GM19238 (cell line): Measurements from ENCODE around the gene PCGF3.
"Not testable (repeated sequence)": the region's sequence is repeated elsewhere in the genome, so short reads cannot be mapped to it uniquely, and the experiment has no call there.

Experiments
- DNase-seq: peaks from one replicate; pipeline ENCODE4 v3.0.0; 2011; ENCODE audit warnings: low spot score; ENCODE audit not compliant: insufficient read length

Gene PCGF3

DNA sequence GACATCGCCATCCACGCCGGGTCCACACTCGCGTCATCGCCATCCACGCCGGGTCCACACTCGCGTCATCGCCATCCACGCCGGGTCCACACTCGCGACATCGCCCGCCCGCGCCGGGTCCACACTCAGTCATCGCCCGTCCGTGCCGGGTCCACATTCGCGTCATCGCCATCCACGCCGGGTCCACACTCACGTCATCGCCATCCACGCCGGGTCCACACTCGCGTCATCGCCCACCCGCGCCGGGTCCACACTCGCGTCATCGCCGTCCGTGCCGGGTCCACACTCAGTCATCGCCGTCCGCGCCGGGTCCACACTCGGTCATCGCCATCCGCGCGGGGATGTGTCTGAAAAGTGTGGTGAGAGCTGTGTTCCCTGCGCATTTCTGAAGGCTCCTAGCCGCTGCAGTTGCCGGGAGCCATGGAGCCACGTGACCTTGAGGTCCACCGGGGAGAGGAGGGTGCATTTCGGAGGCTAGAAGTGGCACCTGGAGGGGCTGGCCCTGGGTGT lies 17.3 kb downstream of the PCGF3 start:
- no peak for DNase-seq

- DNase-seq, result no peak
These were observed 18.3 kb downstream of the PCGF3 start for GRCh38 chr4:723751-724530.

DNA sequence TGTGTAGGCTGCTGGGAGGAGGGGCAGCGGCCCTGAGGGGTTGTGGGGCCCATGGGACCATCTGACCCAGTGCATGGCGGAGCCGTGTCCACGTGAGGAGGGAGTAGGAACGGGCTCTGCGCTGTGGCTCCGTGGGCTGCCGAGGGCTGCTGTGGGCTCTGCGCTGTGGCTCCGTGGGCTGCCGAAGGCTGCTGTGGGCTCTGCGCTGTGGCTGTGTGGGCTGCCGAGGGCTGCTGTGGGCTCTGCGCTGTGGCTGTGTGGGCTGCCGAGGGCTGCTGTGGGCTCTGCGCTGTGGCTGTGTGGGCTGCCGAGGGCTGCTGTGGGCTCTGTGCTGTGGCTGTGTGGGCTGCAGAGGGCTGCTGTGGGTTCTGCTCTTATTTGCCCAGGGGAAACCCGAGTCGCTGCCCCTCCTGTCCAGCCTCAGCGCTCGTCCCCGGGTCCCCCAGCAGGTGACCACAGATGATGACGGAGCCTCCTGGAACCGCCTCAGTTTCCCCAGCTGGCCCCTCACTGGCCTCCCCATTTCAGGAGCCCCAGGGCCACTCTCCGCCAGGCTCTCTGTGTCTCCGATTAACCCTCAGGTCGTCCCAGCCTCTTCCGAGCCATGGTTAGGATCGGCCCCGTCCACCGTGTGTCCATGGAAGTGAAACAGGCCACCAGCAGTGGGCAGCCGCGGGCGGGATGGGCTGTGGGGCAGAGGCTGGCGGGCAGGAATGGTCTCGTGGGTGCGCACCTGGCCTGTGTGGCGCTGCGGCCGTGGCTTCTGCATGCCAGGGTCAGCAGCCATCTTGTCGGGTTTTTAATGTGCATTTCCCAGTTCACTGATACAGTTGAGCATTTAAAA lies 20.0 kb downstream of the PCGF3 start:
- no peak for DNase-seq

GRCh38 chr4:726235-726787 lies 20.7 kb downstream of the PCGF3 start:
- no peak for DNase-seq

DNA sequence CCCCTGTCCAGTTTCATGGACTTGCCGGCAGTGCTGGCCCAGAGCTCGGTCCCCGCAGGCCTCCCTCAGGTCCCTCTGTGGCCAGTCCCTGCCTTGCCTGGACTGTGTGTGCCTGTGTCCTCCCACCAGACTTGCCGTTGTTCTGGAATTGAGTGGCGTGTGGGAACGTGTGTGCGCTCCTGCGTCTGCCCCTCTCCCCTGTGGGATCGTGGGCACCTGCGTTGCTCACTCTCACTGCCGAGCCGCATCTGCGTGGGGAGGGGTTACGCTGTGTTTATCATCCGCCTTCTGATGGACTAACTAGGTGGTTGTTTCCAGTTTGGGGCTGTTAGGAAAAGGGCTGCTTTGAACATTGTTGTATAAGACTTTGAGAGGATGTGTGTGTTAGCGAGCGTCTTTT lies 21.2 kb downstream of the PCGF3 start:
- no peak for DNase-seq

- DNase-seq, result no peak
These were observed 21.9 kb downstream of the PCGF3 start for GRCh38 chr4:727576-727975.

GRCh38 chr4:729336-730315 lies 24.0 kb downstream of the PCGF3 start:
- DNase-seq, result no peak

- DNase-seq, result no peak
These were observed 24.9 kb downstream of the PCGF3 start for GRCh38 chr4:730511-730910.

DNA sequence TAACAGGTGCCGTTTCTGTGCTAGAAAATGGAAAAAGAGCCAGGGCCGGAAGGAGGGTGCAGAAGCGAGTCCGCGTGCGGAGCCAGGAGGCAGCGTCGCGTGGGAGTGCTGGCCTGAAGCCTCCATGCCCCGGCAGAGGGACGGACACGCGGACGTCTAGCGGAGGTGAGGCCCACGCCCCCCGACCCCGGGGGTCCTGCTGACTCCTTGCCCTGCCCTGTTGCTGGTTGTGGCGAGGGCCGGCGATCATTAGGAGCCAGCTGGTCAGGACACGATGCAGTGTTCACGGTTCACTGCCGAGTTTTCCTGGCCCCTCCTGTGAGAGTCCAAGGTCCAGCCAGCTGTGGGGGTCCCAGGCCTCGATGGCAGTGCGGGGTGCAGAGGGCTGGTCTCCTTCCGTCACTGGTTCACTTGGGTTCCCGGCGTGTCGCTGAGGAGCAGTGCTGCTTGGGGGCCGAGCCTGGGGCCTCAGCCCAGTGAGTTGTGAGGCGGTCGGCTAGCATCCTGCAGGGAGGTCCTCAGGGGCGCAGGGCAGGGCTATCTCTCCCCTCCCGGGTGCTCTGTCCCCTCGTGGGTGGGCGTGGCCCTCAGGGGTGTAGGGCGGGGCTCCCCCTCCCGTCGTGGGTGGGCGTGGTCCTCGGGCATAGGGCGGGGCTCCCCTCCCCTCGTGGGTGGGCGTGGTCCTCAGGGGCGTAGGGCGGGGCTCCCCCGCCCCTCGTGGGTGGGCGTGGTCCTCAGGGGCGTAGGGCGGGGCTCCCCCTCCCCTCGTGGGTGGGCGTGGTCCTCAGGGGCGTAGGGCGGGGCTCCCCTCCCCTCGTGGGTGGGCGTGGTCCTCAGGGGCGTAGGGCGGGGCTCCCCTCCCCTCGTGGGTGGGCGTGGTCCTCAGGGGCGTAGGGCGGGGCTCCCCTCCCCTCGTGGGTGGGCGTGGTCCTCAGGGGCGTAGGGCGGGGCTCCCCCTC lies 25.6 kb downstream of the PCGF3 start:
- DNase-seq, result not testable (repeated sequence)

DNA sequence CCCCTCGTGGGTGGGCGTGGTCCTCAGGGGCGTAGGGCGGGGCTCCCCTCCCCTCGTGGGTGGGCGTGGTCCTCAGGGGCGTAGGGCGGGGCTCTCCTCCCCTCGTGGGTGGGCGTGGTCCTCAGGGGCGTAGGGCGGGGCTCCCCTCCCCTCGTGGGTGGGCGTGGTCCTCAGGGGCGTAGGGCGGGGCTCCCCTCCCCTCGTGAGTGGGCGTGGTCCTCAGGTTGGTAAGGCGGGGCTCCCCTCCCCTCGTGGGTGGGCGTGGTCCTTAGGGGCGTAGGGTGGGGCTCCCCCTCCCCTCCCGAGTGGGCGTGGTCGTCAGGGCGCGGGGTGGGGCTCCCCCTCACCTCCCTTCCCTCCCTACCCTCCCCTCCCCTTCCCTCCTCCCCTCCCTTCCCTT lies 26.3 kb downstream of the PCGF3 start:
- not testable (repeated sequence) for DNase-seq

GRCh38 chr4:732486-732885 lies 26.9 kb downstream of the PCGF3 start:
- no peak for DNase-seq

DNA sequence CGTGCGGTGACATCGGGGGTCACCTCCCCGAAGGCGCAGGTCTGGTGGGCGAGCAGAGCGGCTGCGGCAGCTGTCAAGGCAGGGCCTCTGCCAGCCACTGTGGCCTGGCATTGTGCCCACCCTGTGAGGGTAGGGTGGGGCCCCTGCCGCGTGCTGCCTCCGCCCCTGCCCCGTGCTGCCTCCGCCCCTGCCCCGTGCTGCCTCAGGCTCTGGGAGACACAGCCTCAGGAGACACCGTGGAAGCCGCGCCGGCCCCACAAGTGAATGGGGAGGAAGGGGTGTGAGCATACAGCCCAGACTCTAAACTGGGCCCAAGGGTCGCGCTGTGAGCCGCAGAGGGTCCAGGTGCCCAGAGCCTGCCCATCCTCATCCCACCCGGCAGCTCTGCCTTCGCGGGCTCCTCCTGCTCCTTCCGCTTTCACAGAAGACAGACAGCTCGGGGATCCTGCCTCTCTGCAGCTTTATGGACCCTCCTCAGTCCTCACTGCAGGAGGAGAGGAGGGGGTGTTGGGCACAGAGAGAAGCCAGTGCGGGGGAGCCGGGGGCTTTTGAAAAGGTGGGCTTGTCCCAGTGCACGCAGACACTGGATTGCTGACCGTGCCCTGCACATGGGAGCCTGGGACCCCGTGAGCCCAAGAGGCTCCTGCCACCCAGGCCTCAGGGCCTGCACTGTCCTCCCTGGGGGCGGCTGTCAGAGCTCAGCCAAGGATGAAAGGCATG lies 27.4 kb downstream of the PCGF3 start:
- DNase-seq, result no peak

DNA sequence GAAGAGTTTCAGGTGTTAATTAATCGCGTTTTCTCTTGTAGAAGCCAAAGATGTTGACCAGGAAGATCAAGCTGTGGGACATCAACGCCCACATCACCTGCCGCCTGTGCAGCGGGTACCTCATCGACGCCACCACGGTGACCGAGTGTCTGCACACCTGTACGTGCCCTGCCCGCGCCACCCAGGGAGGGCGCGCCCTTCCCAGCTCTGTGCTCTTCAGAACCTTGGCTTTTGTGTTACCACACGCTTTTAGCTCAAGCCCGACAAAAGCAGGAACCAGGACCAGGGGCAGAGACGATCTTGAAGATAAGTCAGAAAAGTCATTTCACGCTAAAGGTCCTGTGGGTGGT lies 28.0 kb downstream of the PCGF3 start:
- DNase-seq, result no peak

DNA sequence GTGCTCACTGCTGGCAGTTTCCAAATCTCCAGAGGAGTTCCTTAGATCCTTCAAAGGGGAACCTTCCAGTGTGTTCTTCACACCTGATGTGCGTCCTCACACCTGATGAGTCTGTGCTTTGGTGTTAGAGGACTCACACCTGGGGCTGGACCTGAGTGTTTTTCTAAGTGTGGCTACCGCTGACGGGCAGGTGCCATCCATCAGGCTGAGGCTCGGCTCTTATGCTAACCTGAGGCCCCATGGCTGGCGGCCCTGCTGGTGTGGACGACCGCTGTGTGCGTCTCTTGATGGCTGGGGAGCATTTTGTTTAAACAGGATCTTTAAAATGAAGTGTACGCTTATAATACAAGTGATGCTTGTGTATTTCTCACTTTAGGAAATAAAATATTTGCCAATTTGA lies 28.4 kb downstream of the PCGF3 start:
- DNase-seq, result no peak

- DNase-seq, result no peak
These were observed 29.3 kb downstream of the PCGF3 start for GRCh38 chr4:734951-735350.

DNA sequence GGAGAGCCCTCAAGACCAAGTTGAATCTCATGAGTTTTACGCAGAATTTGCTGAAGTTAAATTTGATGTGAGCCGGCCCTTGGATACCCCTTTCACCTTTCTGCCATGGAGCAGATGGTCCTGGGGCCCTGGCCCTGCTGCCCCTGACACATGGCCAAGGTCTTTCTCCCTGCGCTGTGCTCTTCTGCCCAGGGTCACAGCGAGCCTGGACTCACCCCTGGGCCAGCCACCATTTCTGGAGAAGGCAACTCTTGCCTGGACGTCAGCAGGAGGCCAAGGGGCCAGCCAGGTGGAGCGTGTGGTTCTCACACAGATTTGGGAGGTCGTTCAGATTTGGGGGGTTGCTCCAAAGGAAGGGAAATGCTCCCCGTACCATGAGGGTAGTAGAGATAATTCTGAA lies 30.0 kb downstream of the PCGF3 start:
- no peak for DNase-seq

- not testable (repeated sequence) for DNase-seq
These were observed 30.9 kb downstream of the PCGF3 start for GRCh38 chr4:736561-736960.

DNA sequence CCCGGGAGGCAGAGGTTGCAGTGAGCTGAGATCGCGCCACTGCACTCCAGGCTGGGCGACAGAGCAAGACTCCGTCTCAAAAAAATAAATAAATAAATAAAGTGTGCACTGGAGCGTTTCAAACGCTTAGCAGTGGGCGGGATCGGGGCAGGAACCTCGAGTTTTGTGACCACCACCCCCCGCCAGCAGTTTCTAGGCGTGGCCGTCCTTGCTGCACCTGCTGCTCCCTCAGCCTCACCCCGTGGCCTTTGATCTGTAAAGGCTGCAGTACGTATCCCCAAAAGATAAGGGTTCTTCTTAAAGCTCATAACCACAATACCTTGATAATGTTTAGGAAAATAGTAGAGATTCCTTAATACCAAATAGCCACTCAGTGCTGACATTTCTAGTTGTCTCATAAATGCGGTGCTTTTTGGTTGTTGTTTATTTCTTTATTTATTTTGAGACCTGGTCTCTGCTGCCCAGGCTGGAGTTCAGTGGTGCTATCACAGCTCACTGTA lies 33.2 kb downstream of the PCGF3 start:
- no peak for DNase-seq

DNA sequence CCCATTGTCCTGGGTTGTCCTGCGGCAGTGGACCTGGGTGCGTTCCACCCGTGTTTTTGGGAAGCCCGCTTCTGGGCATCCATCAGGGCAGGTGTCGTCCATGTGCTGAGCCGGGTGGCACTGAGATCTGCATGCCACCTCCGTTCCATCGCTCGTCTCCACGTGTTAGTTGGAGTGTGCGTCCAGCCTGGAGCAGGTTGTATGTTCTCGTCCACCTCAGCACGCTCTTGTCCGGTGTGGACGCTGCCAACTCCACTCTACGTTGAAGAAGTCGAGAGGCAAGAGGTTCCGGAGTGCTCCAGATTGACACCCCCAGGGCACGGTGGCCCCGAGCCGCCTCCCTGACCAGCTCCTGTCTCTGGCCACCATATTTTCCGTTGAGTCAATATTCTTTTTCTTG lies 33.9 kb downstream of the PCGF3 start:
- no peak for DNase-seq
